ENCODE measurements around the gene TAMALIN.
"Not testable (repeated sequence)": the region's sequence is repeated elsewhere in the genome, so short reads cannot be mapped to it uniquely, and the experiment has no call there.

Gene TAMALIN

GRCh38 chr12:51979306-51979705 lies 27.4 kb upstream of the TAMALIN start:
- Histone ChIP-seq H3K36me3 (ENCODE audit: control insufficient read depth, insufficient read depth, low read length) (peaks cover 12% of the 10 kb centered on the region), H3K4me1 (ENCODE audit: control insufficient read depth, insufficient read depth, low read length, poor library complexity, severe bottlenecking) (peaks cover 11% of the 10 kb centered on the region)
- H3K27me3 ChIP-seq (replicated peaks; ENCODE audit: control insufficient read depth, insufficient read depth, low read length, poor library complexity, severe bottlenecking); H3K4me3 ChIP-seq (ENCODE audit: insufficient read depth, low read depth, low read length, poor library complexity, severe bottlenecking); DNase-seq; H3K9me3 ChIP-seq (ENCODE audit: control insufficient read depth, low read length); H3K27ac ChIP-seq (ENCODE audit: insufficient read depth, low read length, poor library complexity, severe bottlenecking): not testable (repeated sequence)

- Histone ChIP-seq H3K27ac (ENCODE audit: insufficient read depth, low read length, poor library complexity, severe bottlenecking) (no peak overlapping the region), H3K27me3 (replicated peaks; ENCODE audit: control insufficient read depth, insufficient read depth, low read length, poor library complexity, severe bottlenecking) (no peaks in the 10 kb centered on the region), H3K36me3 (ENCODE audit: control insufficient read depth, insufficient read depth, low read length) (peaks cover 21% of the 10 kb centered on the region), H3K4me3 (ENCODE audit: insufficient read depth, low read depth, low read length, poor library complexity, severe bottlenecking) (no peak overlapping the region), H3K4me1 (ENCODE audit: control insufficient read depth, insufficient read depth, low read length, poor library complexity, severe bottlenecking) (peaks cover 1% of the 10 kb centered on the region), H3K9me3 (ENCODE audit: control insufficient read depth, low read length) (no peaks in the 10 kb centered on the region)
- peak; percentile 41 to 53 (median 46) for DNase-seq
These were observed 26.5 kb upstream of the TAMALIN start for GRCh38 chr12:51980051-51980808.

DNA sequence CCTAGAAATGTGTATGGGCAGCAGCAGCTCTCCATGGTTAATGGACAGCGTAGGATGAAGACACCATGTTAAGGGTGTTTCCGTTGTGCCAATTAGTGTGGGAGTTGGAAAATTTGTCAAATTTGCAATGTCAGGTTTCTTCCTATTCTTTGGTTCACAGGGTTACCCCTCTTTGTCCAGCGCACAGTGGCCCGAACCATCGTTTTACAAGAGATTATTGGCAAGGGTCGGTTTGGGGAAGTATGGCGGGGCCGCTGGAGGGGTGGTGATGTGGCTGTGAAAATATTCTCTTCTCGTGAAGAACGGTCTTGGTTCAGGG lies 26.0 kb upstream of the TAMALIN start:
- no peaks in the 10 kb centered on the region for H3K4me1 ChIP-seq (ENCODE audit: control insufficient read depth, insufficient read depth, low read length, poor library complexity, severe bottlenecking)
- no peak for DNase-seq
- no peaks in the 10 kb centered on the region for H3K9me3 ChIP-seq (ENCODE audit: control insufficient read depth, low read length)
- H3K36me3 ChIP-seq (ENCODE audit: control insufficient read depth, insufficient read depth, low read length) = peaks cover 26% of the 10 kb centered on the region
- no peak overlapping the region for H3K27ac ChIP-seq (ENCODE audit: insufficient read depth, low read length, poor library complexity, severe bottlenecking)
- no peaks in the 10 kb centered on the region for H3K27me3 ChIP-seq (replicated peaks; ENCODE audit: control insufficient read depth, insufficient read depth, low read length, poor library complexity, severe bottlenecking)
- no peak overlapping the region for H3K4me3 ChIP-seq (ENCODE audit: insufficient read depth, low read depth, low read length, poor library complexity, severe bottlenecking)

GRCh38 chr12:51984657-51985056 lies 22.1 kb upstream of the TAMALIN start:
- Histone ChIP-seq H3K27ac (ENCODE audit: insufficient read depth, low read length, poor library complexity, severe bottlenecking) (no peak overlapping the region), H3K4me3 (ENCODE audit: insufficient read depth, low read depth, low read length, poor library complexity, severe bottlenecking) (no peak overlapping the region), H3K9me3 (ENCODE audit: control insufficient read depth, low read length) (no peaks in the 10 kb centered on the region), H3K4me1 (ENCODE audit: control insufficient read depth, insufficient read depth, low read length, poor library complexity, severe bottlenecking) (no peaks in the 10 kb centered on the region), H3K36me3 (ENCODE audit: control insufficient read depth, insufficient read depth, low read length) (peaks cover 33% of the 10 kb centered on the region), H3K27me3 (replicated peaks; ENCODE audit: control insufficient read depth, insufficient read depth, low read length, poor library complexity, severe bottlenecking) (no peaks in the 10 kb centered on the region)
- DNase-seq = no peak

- Histone ChIP-seq H3K4me1 (ENCODE audit: control insufficient read depth, insufficient read depth, low read length, poor library complexity, severe bottlenecking) (no peaks in the 10 kb centered on the region), H3K27ac (ENCODE audit: insufficient read depth, low read length, poor library complexity, severe bottlenecking) (no peak overlapping the region), H3K36me3 (ENCODE audit: control insufficient read depth, insufficient read depth, low read length) (peaks cover 33% of the 10 kb centered on the region), H3K27me3 (replicated peaks; ENCODE audit: control insufficient read depth, insufficient read depth, low read length, poor library complexity, severe bottlenecking) (no peaks in the 10 kb centered on the region), H3K9me3 (ENCODE audit: control insufficient read depth, low read length) (no peaks in the 10 kb centered on the region), H3K4me3 (ENCODE audit: insufficient read depth, low read depth, low read length, poor library complexity, severe bottlenecking) (no peak overlapping the region)
- no peak for DNase-seq
These were observed 21.5 kb upstream of the TAMALIN start for GRCh38 chr12:51985154-51985835.

DNA sequence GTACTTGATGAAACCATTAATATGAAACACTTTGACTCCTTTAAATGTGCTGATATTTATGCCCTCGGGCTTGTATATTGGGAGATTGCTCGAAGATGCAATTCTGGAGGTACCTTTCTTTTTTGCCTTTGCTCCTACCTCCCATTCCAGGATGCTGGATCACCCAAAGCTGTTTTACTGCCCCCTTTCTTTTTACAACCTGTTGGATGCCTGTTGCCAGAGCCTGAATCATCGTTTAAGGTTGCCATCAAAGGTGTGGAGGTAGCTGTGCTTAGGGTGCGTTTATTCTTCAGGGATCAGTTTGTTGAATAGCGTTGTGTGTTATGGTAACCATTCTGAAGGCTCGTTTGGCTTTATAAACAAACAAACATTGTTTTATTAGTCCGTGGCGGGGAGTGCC lies 19.9 kb upstream of the TAMALIN start:
- Histone ChIP-seq H3K27ac (ENCODE audit: insufficient read depth, low read length, poor library complexity, severe bottlenecking) (no peak overlapping the region), H3K27me3 (replicated peaks; ENCODE audit: control insufficient read depth, insufficient read depth, low read length, poor library complexity, severe bottlenecking) (no peaks in the 10 kb centered on the region), H3K36me3 (ENCODE audit: control insufficient read depth, insufficient read depth, low read length) (peaks cover 36% of the 10 kb centered on the region), H3K9me3 (ENCODE audit: control insufficient read depth, low read length) (no peaks in the 10 kb centered on the region), H3K4me3 (ENCODE audit: insufficient read depth, low read depth, low read length, poor library complexity, severe bottlenecking) (no peak overlapping the region), H3K4me1 (ENCODE audit: control insufficient read depth, insufficient read depth, low read length, poor library complexity, severe bottlenecking) (no peaks in the 10 kb centered on the region)
- DNase-seq = no peak

- Histone ChIP-seq H3K27ac (ENCODE audit: insufficient read depth, low read length, poor library complexity, severe bottlenecking) (no peak overlapping the region), H3K4me3 (ENCODE audit: insufficient read depth, low read depth, low read length, poor library complexity, severe bottlenecking) (no peak overlapping the region), H3K4me1 (ENCODE audit: control insufficient read depth, insufficient read depth, low read length, poor library complexity, severe bottlenecking) (no peaks in the 10 kb centered on the region), H3K36me3 (ENCODE audit: control insufficient read depth, insufficient read depth, low read length) (peaks cover 8% of the 10 kb centered on the region), H3K9me3 (ENCODE audit: control insufficient read depth, low read length) (no peaks in the 10 kb centered on the region), H3K27me3 (replicated peaks; ENCODE audit: control insufficient read depth, insufficient read depth, low read length, poor library complexity, severe bottlenecking) (no peaks in the 10 kb centered on the region)
- no peak for DNase-seq
These were observed 14.5 kb upstream of the TAMALIN start for GRCh38 chr12:51992246-51992645.

GRCh38 chr12:51994539-51994820 lies 12.3 kb upstream of the TAMALIN start:
- no peak for DNase-seq
- Histone ChIP-seq H3K4me3 (ENCODE audit: insufficient read depth, low read depth, low read length, poor library complexity, severe bottlenecking) (no peak overlapping the region), H3K27ac (ENCODE audit: insufficient read depth, low read length, poor library complexity, severe bottlenecking) (no peak overlapping the region), H3K4me1 (ENCODE audit: control insufficient read depth, insufficient read depth, low read length, poor library complexity, severe bottlenecking) (no peaks in the 10 kb centered on the region), H3K36me3 (ENCODE audit: control insufficient read depth, insufficient read depth, low read length) (peaks cover 5% of the 10 kb centered on the region), H3K9me3 (ENCODE audit: control insufficient read depth, low read length) (no peaks in the 10 kb centered on the region), H3K27me3 (replicated peaks; ENCODE audit: control insufficient read depth, insufficient read depth, low read length, poor library complexity, severe bottlenecking) (no peaks in the 10 kb centered on the region)

DNA sequence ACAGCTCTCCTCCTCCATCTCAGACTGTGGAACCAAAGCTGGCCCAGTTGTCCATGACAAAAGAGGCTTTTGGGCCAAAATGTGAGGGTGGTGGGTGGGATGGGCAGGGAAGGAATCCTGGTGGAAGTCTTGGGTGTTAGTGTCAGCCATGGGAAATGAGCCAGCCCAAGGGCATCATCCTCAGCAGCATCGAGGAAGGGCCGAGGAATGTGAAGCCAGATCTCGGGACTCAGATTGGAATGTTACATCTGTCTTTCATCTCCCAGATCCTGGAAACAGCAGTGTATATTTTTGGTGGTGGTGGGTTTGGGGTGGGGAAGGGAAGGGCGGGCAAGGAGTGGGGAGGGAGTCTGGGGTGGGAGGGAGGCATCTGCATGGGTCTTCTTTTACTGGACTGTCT lies 11.8 kb upstream of the TAMALIN start:
- no peaks in the 10 kb centered on the region for H3K9me3 ChIP-seq (ENCODE audit: control insufficient read depth, low read length)
- H3K27ac ChIP-seq (ENCODE audit: insufficient read depth, low read length, poor library complexity, severe bottlenecking) = no peak overlapping the region
- H3K4me1 ChIP-seq (ENCODE audit: control insufficient read depth, insufficient read depth, low read length, poor library complexity, severe bottlenecking) = no peaks in the 10 kb centered on the region
- no peak overlapping the region for H3K4me3 ChIP-seq (ENCODE audit: insufficient read depth, low read depth, low read length, poor library complexity, severe bottlenecking)
- H3K27me3 ChIP-seq (replicated peaks; ENCODE audit: control insufficient read depth, insufficient read depth, low read length, poor library complexity, severe bottlenecking) = no peaks in the 10 kb centered on the region
- H3K36me3 ChIP-seq (ENCODE audit: control insufficient read depth, insufficient read depth, low read length) = peaks cover 5% of the 10 kb centered on the region
- DNase-seq = no peak

- no peaks in the 10 kb centered on the region for H3K9me3 ChIP-seq (ENCODE audit: control insufficient read depth, low read length)
- H3K4me3 ChIP-seq (ENCODE audit: insufficient read depth, low read depth, low read length, poor library complexity, severe bottlenecking) = no peak overlapping the region
- no peaks in the 10 kb centered on the region for H3K36me3 ChIP-seq (ENCODE audit: control insufficient read depth, insufficient read depth, low read length)
- H3K4me1 ChIP-seq (ENCODE audit: control insufficient read depth, insufficient read depth, low read length, poor library complexity, severe bottlenecking) = no peaks in the 10 kb centered on the region
- H3K27me3 ChIP-seq (replicated peaks; ENCODE audit: control insufficient read depth, insufficient read depth, low read length, poor library complexity, severe bottlenecking) = no peaks in the 10 kb centered on the region
- no peak for DNase-seq
- no peak overlapping the region for H3K27ac ChIP-seq (ENCODE audit: insufficient read depth, low read length, poor library complexity, severe bottlenecking)
These were observed 9.6 kb upstream of the TAMALIN start for GRCh38 chr12:51997136-51997535.

All from effector memory CD4-positive, alpha-beta T cell (primary cell).